AG10803 (cell line): Measurements from ENCODE around the gene SYT8.
"Not testable (repeated sequence)": the region's sequence is repeated elsewhere in the genome, so short reads cannot be mapped to it uniquely, and the experiment has no call there.

Source experiments
- DNase-seq: peaks from one replicate; pipeline ENCODE4 v3.0.0; 2010; ENCODE audit warnings: low read depth
- H3K4me3 ChIP-seq: 2 replicates; pipeline ENCODE4 v1.5.1; 2011; ENCODE audit warnings: mild to moderate bottlenecking, low read length, control low read depth
- TF ChIP-seq, protein P1 (sequence below): conservative IDR thresholded peaks from 2 replicates; pipeline ENCODE4 v1.5.1; 2011; ENCODE audit warnings: mild to moderate bottlenecking, low read length, control low read depth, inconsistent platforms

The SYT8 gene

GRCh38 chr11:1812274-1812673 is 22.5 kb upstream of the SYT8 start:
- no peak overlapping the region for H3K4me3 ChIP-seq
- TF ChIP-seq, protein P1, sequence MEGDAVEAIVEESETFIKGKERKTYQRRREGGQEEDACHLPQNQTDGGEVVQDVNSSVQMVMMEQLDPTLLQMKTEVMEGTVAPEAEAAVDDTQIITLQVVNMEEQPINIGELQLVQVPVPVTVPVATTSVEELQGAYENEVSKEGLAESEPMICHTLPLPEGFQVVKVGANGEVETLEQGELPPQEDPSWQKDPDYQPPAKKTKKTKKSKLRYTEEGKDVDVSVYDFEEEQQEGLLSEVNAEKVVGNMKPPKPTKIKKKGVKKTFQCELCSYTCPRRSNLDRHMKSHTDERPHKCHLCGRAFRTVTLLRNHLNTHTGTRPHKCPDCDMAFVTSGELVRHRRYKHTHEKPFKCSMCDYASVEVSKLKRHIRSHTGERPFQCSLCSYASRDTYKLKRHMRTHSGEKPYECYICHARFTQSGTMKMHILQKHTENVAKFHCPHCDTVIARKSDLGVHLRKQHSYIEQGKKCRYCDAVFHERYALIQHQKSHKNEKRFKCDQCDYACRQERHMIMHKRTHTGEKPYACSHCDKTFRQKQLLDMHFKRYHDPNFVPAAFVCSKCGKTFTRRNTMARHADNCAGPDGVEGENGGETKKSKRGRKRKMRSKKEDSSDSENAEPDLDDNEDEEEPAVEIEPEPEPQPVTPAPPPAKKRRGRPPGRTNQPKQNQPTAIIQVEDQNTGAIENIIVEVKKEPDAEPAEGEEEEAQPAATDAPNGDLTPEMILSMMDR: no peak
- DNase-seq: no peak

DNA sequence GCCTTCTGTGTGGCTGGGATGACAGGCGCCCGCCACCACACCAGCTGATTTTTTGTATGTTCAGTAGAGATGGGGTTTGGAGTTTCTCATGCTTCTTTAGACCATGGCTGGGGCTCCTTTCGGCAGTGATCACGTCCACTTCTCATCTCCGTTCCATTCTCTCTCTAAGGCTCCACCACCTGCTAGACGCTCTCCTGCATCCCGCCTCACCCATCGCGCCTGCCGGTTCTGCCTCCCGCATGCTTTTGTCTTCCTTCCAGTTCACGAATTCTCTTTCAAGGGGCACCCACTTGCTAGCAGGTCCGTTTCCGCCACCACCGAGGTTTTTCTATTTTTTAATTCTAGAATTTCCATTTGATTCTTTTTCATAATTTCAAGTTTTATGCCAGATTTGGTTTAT is 22.0 kb upstream of the SYT8 start:
- H3K4me3 ChIP-seq: no peak overlapping the region
- TF ChIP-seq, protein P1: no peak
- no peak for DNase-seq

DNA sequence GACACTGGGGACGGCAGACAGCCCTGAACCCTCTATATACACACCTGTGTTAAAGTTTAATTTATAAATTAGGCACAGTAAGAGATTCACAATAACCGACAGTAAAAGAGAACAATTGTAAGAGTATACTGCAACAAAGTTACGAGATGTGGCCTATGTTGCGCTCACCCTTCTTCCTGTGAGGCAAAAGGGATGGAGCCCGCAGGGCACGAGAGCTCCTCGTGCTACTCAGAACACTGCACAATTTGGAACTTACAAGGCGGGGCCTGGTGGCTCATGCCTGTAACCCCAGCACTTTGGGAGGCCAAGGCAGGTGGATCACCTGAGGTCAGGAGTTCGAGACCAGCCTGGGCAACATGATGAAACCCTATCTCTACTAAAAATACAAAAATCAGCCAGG is 21.4 kb upstream of the SYT8 start:
- DNase-seq, H3K4me3 ChIP-seq: not testable (repeated sequence)

DNA sequence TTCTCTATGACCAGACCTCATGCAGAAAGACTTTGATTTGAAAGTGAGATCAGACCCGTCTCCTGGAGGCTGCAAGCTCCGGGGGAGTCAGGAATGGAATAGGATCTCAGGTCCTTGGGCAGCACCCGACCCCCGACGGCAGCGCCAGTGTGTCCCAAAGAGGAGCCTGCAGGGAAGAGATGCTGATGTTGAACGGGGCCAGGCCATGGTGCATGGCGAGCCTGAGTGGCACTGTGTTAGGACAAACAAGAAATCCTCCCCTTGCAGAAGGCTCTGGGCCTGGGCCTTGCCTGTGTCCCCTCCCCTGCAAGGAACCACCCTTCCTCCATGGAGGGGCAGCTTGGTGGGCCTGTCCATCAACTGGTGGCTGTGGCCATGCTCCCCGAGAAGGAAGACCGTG is 20.1 kb upstream of the SYT8 start:
- TF ChIP-seq, protein P1: no peak

DNA sequence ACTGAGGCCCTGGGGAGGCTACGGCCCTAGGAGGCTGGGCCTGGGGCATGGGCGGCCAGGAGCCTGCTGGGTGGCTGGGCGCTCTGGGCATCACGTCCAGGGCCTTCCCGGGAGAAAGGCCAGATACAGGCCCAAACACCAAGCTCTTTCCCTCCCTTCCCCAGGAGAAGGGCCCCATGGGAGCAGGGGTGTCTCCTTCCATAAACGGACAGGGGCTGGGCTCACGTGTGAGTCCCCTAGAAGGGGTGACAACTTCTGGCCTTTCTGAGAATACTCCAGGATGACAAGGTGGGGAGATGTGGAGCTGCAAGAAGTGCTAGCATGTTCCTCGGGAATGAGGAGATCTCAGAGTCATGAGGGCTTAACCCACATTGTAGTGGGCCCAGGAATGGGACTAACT is 19.5 kb upstream of the SYT8 start:
- no peak for DNase-seq
- no peak overlapping the region for H3K4me3 ChIP-seq
- TF ChIP-seq, protein P1: no peak

More for the DNA sequence above, 20.1 kb upstream of the SYT8 start:
- no peak overlapping the region for H3K4me3 ChIP-seq
- no peak for DNase-seq

- no peak overlapping the region for H3K4me3 ChIP-seq
- TF ChIP-seq, protein P1: no peak
- DNase-seq: no peak
Measured at GRCh38 chr11:1815751-1816150, 19.0 kb upstream of the SYT8 start.

DNA sequence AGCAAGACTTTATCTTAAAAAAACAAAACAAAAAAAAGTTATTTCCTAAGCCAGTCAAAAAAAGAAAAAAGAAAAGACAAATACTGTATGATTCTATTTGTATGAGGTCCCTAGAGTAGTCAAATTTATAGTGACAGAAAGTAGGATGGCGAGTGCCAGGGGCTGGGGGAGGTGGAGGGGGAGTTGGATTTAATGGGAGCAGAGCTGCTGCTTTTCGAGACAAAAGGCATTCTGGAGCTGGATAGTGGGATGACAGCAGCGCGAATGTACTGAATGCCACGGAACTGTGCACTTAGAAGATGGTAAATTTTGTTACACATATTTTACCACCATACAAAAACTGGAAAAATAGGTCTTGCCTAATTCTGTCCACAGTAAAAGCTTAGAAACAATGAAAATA is 17.8 kb upstream of the SYT8 start:
- TF ChIP-seq, protein P1: no peak
- H3K4me3 ChIP-seq: no peak overlapping the region
- DNase-seq: no peak

- DNase-seq: no peak
- TF ChIP-seq, protein P1: no peak
- H3K4me3 ChIP-seq: no peak overlapping the region
Measured at GRCh38 chr11:1817511-1817910, 17.3 kb upstream of the SYT8 start.
